Uterus (tissue), 2 donors: Measurements from ENCODE around the gene SFXN5.

Source experiments
- POLR2A ChIP-seq, 2 donors: fragments of 450-650 bp; IDR thresholded peaks; one replicate each; pipeline ENCODE4 v1.6.1; 2016; ENCODE audit warnings: antibody characterized with exemption in 2 of 2, mild to moderate bottlenecking in 1 of 2, moderate library complexity in 1 of 2
- TF ChIP-seq, protein P1 (sequence below), 4 experiments: fragments of 200-600 bp in 2 of 4; fragments of 450-650 bp in 2 of 4; sonication (generic) in 2 of 4; IDR thresholded peaks; one replicate each; pipeline ENCODE4 v1.5.1; 2016 to 2019; ENCODE audit warnings: antibody characterized with exemption in 4 of 4, mild to moderate bottlenecking in 2 of 4, moderate library complexity in 1 of 4

GRCh38 chr2:72956936-72957335 is 114.6 kb downstream of the SFXN5 start:
- TF ChIP-seq POLR2A (IDR thresholded peaks at IDR 0.05) = no peak
- TF ChIP-seq, protein P1, sequence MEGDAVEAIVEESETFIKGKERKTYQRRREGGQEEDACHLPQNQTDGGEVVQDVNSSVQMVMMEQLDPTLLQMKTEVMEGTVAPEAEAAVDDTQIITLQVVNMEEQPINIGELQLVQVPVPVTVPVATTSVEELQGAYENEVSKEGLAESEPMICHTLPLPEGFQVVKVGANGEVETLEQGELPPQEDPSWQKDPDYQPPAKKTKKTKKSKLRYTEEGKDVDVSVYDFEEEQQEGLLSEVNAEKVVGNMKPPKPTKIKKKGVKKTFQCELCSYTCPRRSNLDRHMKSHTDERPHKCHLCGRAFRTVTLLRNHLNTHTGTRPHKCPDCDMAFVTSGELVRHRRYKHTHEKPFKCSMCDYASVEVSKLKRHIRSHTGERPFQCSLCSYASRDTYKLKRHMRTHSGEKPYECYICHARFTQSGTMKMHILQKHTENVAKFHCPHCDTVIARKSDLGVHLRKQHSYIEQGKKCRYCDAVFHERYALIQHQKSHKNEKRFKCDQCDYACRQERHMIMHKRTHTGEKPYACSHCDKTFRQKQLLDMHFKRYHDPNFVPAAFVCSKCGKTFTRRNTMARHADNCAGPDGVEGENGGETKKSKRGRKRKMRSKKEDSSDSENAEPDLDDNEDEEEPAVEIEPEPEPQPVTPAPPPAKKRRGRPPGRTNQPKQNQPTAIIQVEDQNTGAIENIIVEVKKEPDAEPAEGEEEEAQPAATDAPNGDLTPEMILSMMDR (IDR thresholded peaks at IDR 0.05) = no peak
